Omental fat pad (tissue), 4 donors: ENCODE measurements around the gene OLFML1. TPM values are rescaled to one million over a fixed set of nuclear protein-coding genes. Genes with fewer than 3 reads are reported as not detected.

Source experiments
- ATAC-seq: fragments of 150-250 bp; one replicate; pipeline ENCODE4 v1.9.1; 2016; ENCODE audit warnings: mild to moderate bottlenecking, moderate library complexity; ENCODE audit not compliant: low FRiP score
- DNase-seq: peaks from one replicate; pipeline ENCODE4 v3.0.0-alpha.2; 2019; ENCODE audit warnings: low spot score
- total RNA-seq, 4 donors: library from RNA; depleted of rRNA; stranded (reverse); fragments of >200 nt; gene quantifications; one replicate each; pipeline ENCODE4 v1.1.0, GENCODE V29; 2016
- TF ChIP-seq, protein P1 (sequence below), 3 donors: fragments of 450-650 bp; IDR thresholded peaks; one replicate each; pipeline ENCODE4 v1.5.1; 2016 to 2017; ENCODE audit warnings: antibody characterized with exemption in 3 of 3, mild to moderate bottlenecking in 3 of 3, moderate library complexity in 2 of 3

OLFML1 gene
- total RNA-seq, 4 donors from 2014 or later = 6.5 to 40.7 (median 13.4) TPM

DNA sequence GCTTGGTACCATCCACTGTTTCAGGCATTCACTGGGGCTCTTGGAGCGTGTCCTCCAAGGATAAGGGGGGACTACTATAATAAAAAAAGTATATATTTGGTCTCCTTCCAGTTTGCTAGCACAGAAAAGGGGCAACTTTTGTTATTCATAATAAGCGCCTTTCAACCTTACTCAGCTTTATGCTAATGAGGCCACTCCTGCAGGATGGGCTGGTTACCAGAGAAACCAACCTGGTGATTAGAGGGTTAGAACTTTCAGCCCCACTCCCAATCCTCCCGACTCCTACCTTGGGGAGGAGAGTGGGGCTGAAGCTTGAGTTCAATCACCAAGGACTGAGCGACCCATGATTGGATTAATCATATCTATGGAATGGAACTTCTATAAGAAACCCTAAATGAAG is 60.3 kb downstream of the OLFML1 start:
- ATAC-seq = no peak
- TF ChIP-seq, protein P1, sequence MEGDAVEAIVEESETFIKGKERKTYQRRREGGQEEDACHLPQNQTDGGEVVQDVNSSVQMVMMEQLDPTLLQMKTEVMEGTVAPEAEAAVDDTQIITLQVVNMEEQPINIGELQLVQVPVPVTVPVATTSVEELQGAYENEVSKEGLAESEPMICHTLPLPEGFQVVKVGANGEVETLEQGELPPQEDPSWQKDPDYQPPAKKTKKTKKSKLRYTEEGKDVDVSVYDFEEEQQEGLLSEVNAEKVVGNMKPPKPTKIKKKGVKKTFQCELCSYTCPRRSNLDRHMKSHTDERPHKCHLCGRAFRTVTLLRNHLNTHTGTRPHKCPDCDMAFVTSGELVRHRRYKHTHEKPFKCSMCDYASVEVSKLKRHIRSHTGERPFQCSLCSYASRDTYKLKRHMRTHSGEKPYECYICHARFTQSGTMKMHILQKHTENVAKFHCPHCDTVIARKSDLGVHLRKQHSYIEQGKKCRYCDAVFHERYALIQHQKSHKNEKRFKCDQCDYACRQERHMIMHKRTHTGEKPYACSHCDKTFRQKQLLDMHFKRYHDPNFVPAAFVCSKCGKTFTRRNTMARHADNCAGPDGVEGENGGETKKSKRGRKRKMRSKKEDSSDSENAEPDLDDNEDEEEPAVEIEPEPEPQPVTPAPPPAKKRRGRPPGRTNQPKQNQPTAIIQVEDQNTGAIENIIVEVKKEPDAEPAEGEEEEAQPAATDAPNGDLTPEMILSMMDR (IDR thresholded peaks at IDR 0.05) = no peak
- DNase-seq = no peak

DNA sequence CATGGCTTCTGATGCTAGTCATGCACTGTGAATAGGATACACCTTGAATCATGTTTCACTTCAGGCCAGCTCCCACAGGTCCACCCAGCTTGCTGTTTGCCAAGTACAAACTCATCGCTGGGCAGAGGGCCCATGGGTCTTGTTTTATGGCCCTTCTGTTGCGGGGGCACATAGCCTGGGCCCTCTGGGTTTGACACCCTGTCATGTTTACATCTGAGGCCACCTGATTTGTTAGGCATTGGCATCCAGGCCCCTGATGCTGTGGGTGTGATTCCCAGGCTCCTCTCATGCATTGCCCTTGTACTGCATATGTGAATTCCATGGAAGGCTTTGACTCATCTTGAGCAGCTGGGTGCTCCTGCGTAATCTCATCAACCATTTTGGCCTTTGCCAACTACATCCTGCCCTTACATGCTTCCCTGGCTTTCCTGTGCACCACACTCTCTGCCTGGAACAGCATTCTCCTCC is 61.1 kb downstream of the OLFML1 start:
- DNase-seq (no peak), ATAC-seq (peak; percentile 75)
- TF ChIP-seq, protein P1 (IDR thresholded peaks at IDR 0.05) = no peak

DNA sequence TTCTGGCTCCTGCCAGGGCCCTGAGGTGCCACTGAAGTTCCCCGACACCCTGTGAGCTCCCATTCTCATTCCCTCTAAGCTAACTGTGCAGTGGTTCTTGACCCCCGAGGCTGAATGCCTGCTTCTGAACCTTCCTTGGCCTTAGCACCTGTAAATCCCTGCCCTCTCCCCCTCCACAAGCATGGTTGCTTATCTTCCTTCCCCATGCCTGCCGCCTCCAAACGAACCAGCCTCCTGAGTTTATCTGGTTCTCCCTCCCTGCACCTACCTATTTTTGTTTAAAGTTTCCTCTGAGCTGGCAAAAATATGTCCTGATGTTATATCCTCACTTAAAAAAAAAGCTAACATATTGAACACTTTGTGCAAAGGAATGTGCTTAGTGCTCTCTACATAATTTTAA is 62.4 kb downstream of the OLFML1 start:
- ATAC-seq = no peak
- TF ChIP-seq, protein P1 (IDR thresholded peaks at IDR 0.05) = no peak
- no peak for DNase-seq

DNA sequence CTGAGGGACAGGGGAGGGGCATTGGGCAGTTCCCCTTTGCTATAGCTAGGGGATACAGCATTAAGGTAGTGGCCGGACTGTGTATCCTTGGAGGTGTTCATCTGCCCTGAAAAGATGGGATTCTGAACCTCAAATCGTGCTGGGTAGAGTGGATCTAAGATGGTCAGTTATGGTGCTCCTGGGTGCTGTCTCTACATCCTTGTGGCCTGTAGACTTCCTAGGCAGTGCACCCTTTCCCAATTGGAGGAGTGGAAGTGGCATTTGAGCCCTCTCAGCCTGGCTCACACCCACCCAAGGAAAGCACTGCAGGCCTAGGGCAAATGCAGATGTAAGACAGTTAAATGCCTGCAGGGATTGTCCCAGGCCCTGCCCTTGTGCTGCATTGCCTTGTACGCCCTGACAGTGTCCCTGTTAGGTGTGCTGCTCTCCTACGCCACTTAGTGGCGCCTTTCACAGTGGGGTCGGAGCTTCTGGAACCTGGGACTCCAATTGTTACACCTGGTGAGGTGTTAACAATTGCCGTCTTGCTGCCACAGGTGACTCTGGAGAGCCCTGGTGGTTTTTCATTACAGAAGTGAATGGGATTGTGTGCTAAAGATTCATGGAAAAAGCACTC is 63.5 kb downstream of the OLFML1 start:
- no peak for DNase-seq
- ATAC-seq = no peak
- TF ChIP-seq, protein P1 (IDR thresholded peaks at IDR 0.05) = no peak

DNA sequence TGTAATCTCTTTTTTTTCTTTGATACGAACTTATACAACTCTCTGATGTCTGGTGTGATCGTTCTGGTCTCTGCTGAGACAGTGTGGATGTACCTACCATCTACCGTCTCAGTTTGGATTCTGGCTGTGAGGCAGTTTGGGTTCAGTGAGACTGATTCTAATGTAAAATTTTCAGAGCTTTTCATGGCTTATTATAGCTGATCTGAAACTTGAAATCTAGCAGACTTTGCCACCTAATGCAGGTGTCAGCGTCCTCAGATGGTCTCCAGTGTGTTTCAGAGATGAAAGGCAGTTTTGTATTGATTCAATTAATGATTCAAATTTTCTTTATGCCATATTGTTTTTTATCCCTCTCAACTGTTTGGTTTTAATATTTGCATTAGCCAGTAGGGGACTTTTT is 64.4 kb downstream of the OLFML1 start:
- no peak for DNase-seq
- TF ChIP-seq, protein P1 (IDR thresholded peaks at IDR 0.05) = no peak
- no peak for ATAC-seq

DNA sequence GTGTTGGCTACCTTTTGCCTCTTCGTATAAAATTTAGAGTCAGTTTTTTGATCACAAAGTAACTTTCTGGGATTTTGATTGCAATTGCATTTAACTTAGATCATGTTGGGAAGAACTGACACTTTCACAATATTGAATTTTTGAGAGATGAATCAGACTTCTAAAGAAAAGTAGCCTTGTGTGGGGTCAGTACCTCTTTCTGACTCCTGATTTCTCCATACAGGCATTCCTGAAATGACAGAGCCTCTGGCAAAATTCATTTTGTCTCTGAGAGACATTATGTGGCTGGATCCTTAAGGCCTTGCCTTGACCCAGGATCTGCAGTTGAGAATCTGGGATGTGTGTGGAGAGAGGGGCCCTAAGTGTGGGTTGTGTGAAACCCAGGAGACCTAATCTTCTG is 66.3 kb downstream of the OLFML1 start:
- TF ChIP-seq, protein P1 (IDR thresholded peaks at IDR 0.05) = no peak
- DNase-seq (no peak), ATAC-seq (peak; percentile 72)

DNA sequence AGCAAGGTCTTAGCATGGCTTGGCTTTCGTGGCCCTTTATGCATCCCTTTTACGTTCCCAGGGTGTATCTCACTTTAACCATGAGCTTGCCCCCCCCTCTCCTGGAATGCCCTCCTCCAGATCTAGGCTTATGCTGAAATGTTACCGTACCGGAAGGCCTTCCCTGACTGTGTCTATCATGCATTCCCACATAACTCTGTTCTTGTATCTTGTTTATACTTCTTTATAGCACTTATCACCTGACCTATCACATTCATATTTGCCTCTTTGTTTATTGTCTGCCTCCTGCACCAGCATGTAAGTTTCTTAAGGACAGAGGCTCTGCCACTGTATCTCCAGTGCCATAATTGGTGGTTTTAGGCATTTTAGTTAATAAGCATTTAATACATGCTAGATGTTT is 67.4 kb downstream of the OLFML1 start:
- TF ChIP-seq, protein P1 (IDR thresholded peaks at IDR 0.05) = no peak
- ATAC-seq (no peak), DNase-seq (no peak)
